ENCODE measurements around the gene CDC42BPB.

DNA sequence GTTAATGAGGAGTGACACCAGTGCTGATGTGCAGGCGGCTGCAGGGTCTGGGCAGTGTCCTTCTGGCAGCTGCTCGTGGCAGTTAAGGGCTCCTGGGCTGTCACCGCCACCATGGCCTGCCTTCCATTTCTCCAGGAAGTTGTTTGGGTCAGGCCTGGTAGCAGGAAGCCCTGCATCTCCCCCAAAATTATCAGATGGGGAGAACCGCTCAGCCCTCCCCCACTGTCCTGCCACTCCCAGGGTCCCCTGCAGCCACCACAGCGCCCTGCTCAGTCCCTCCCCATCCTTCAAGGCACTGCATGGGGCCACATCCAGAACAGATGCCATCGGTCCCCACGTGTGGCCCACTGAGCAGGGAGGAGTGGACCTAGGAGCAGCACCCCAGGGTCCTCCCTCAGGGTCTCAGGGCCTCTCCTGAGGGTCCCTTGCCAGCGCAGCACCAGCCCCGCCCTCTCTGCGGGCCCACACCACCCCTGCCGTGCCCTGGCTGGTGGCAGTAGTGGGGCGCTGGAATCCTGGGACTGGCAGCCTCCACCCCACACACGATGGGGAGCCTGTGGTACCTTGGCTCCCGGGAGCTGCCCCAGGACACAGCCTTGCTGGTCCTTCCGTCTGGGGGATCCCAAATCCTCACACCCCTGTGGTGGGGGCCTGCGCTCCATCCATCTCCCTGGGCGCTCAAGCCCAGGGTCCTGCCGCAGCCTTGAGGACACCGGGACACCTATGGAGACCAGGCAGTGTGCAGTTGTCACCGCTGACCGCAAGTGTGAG, 145.2 kb downstream of the CDC42BPB start:
- TF ChIP-seq CTCF (IDR thresholded peaks at IDR 0.05) (no peak), POLR2A (IDR thresholded peaks at IDR 0.05) (no peak), POLR2AphosphoS5 (IDR thresholded peaks at IDR 0.05) (no peak)

All from suprapubic skin (tissue), 4 donors.